K562 (cell line): ENCODE data around the gene COL4A2. TPM values are rescaled to one million over a fixed set of nuclear protein-coding genes. Genes with fewer than 3 reads are reported as not detected.

Experiments used
- ATAC-seq: fragments of 200-7000 bp; cut with Tn5 transposase; 3 replicates; pipeline ENCODE4 v1.9.1; 2020; ENCODE audit warnings: moderate library complexity
- BruUV-seq: library from RNA; stranded (reverse); fragments of 400-500 nt; replicated peaks from 2 replicates; lab custom pipeline; 2021; lab: Mats Ljungman, UMichigan
- CTCF ChIA-PET: fragments of 300-600 bp; formaldehyde crosslinking; extraction: SDS; loops from one replicate; lab custom pipeline; 2021; ENCODE audit warnings: low intra/inter-chr PET ratio; lab: Yijun Ruan, JAX
- POLR2A ChIA-PET: fragments of 300-600, 350-650 bp; sonication (Branson Sonifier 250); formaldehyde crosslinking; extraction: SDS; loops from one replicate; lab custom pipeline; 2021; ENCODE audit warnings: antibody characterized with exemption, inconsistent platforms; lab: Yijun Ruan, JAX
- DNase-seq, 4 experiments: peaks; one replicate each; pipeline versions ENCODE4 v3.0.0 to v3.0.0-alpha.2; 2011 to 2018; ENCODE audit warnings: low spot score in 3 of 4, mixed read lengths in 3 of 4; ENCODE audit errors: extremely low read depth in 1 of 4
- FAIRE-seq: peaks from 2 replicates; lab custom pipeline; 2011; peaks lifted over from hg19 to GRCh38; lab: Jason Lieb, UNC
- H2AFZ ChIP-seq: 2 replicates; pipeline ENCODE4 v1.6.0; 2011; ENCODE audit warnings: low read depth, low read length, control low read depth, inconsistent platforms
- H3K27ac ChIP-seq: fragments of 200-600 bp; 3 replicates; pipeline ENCODE4 v1.8.0; 2011; ENCODE audit warnings: low read depth, mild to moderate bottlenecking, control low read depth, inconsistent platforms, low read length, moderate library complexity, mixed read lengths; ENCODE audit errors: extremely low read depth
- H3K27me3 ChIP-seq, 2 experiments: fragments of 300-600 bp in 1 of 2; 2 replicates in 1 of 2; 3 replicates in 1 of 2; pipeline versions ENCODE4 v1.6.0 to v1.8.0; 2011; ENCODE audit warnings: inconsistent platforms in 2 of 2, low read length in 2 of 2, mild to moderate bottlenecking in 1 of 2, mixed read lengths in 1 of 2, moderate library complexity in 1 of 2; ENCODE audit not compliant: control insufficient read depth in 2 of 2, insufficient read depth in 2 of 2
- H3K36me3 ChIP-seq: fragments of 300-600 bp; 3 replicates; pipeline ENCODE4 v1.8.0; 2011; ENCODE audit warnings: mild to moderate bottlenecking, low read length, inconsistent platforms; ENCODE audit not compliant: control insufficient read depth, insufficient read depth
- H3K4me1 ChIP-seq, 2 experiments: fragments of 200-600 bp in 1 of 2; replicated peaks in 1 of 2; 2 replicates in 1 of 2; 3 replicates in 1 of 2; pipeline versions ENCODE4 v1.5.1 to v1.8.0; 2011; ENCODE audit warnings: inconsistent platforms in 2 of 2, low read length in 2 of 2, mild to moderate bottlenecking in 1 of 2, mixed read lengths in 1 of 2, moderate library complexity in 1 of 2; ENCODE audit not compliant: control insufficient read depth in 2 of 2, insufficient read depth in 2 of 2
- H3K4me2 ChIP-seq: 2 replicates; pipeline ENCODE4 v1.6.1; 2011; ENCODE audit warnings: low read length, control low read depth, inconsistent platforms, mixed read lengths; ENCODE audit not compliant: insufficient read depth
- H3K4me3 ChIP-seq: fragments of 200-600 bp; sonication (generic), shearing (Covaris generic); 2 replicates; pipeline ENCODE4 v1.5.1; 2016; ENCODE audit warnings: control low read depth, inconsistent platforms
- H3K79me2 ChIP-seq: fragments of 200-600 bp; 3 replicates; pipeline ENCODE4 v1.8.0; 2011; ENCODE audit warnings: low read length, inconsistent platforms; ENCODE audit not compliant: control insufficient read depth, insufficient read depth
- H3K9ac ChIP-seq, 2 experiments: 2 replicates each; pipeline versions ENCODE4 v1.6.0 to v1.6.1; 2011; ENCODE audit warnings: low read depth in 2 of 2, low read length in 2 of 2, control low read depth in 1 of 2, inconsistent platforms in 1 of 2, mild to moderate bottlenecking in 1 of 2, mixed read lengths in 1 of 2; ENCODE audit not compliant: insufficient read depth in 1 of 2
- H3K9me1 ChIP-seq: one replicate; pipeline ENCODE4 v1.6.0; 2011; ENCODE audit warnings: inconsistent platforms, mild to moderate bottlenecking, low read length, moderate library complexity; ENCODE audit not compliant: control insufficient read depth, insufficient read depth
- H3K9me3 ChIP-seq: replicated peaks from 2 replicates; pipeline ENCODE4 v1.5.1; 2011; ENCODE audit warnings: low read depth, low read length, inconsistent platforms; ENCODE audit not compliant: control insufficient read depth, insufficient read depth
- H4K20me1 ChIP-seq: replicated peaks from 2 replicates; pipeline ENCODE4 v1.6.1; 2011; ENCODE audit warnings: low read length, inconsistent platforms, mixed read lengths; ENCODE audit not compliant: control insufficient read depth, insufficient read depth
- CBFA2T3 ChIP-seq: fragments of 450-650 bp; IDR thresholded peaks from 2 replicates; pipeline ENCODE4 v1.6.1; 2017
- WGBS: fragments of 100-300 bp; shearing (Covaris generic); methylation state at CpG from one replicate; pipeline ENCODE4 v1.1.6; 2016; ENCODE audit warnings: low coverage, mixed read lengths; ENCODE audit not compliant: insufficient coverage; ENCODE audit errors: missing lambda C conversion rate; 5-methylcytosine and 5-hydroxymethylcytosine counted together
- in situ Hi-C: fragments of 300-500 bp; cut with MboI; formaldehyde crosslinking; loops from 4 replicates; pipeline ENCODE4 v1.15.0; 2018; ENCODE audit warnings: inconsistent platforms, mixed read lengths
- intact Hi-C: fragments of 100-400 bp; cut with micrococcal nuclease; formaldehyde crosslinking; loops from 2 replicates; pipeline ENCODE4 v1.14.2; 2022
- polyA plus RNA-seq, 8 experiments: library from polyadenylated mRNA; depleted of rRNA in 4 of 8; stranded (reverse) in 5 of 8; unstranded in 3 of 8; fragments of >200 nt; fragmentation: Nextera tagmentation in 2 of 8; fragmentation: Illumina TruSeq in 1 of 8; extraction: Ambion mirVana in 2 of 8; extraction: Trizol in 1 of 8; gene quantifications; 2 replicates each; pipeline versions ENCODE4 v1.2.1 to v1.2.3, GENCODE V29; 2011 to 2014; ENCODE audit warnings: inconsistent platforms in 1 of 8, missing spikeins in 1 of 8
- total RNA-seq, 7 experiments: library from RNA; depleted of rRNA in 6 of 7; stranded (reverse); fragments of >200 nt in 6 of 7; fragmentation: Illumina TruSeq in 2 of 7; extraction: Trizol in 2 of 7; gene quantifications; 2 replicates each; pipeline versions ENCODE4 v1.2.1 to v1.2.3, GENCODE V29; 2011 to 2021; ENCODE audit warnings: low replicate concordance in 1 of 7
- TF ChIP-seq, protein P1 (sequence below): sonication (generic); IDR thresholded peaks from 2 replicates; pipeline ENCODE4 v1.6.1; 2016

The COL4A2 gene
- total and polyA plus RNA-seq, 9 of the 15 experiments (the other 6 are each of a cell fraction or from before 2014, with no cell fraction given) = 0.13 to 15.2 (median 8.1) TPM

DNA sequence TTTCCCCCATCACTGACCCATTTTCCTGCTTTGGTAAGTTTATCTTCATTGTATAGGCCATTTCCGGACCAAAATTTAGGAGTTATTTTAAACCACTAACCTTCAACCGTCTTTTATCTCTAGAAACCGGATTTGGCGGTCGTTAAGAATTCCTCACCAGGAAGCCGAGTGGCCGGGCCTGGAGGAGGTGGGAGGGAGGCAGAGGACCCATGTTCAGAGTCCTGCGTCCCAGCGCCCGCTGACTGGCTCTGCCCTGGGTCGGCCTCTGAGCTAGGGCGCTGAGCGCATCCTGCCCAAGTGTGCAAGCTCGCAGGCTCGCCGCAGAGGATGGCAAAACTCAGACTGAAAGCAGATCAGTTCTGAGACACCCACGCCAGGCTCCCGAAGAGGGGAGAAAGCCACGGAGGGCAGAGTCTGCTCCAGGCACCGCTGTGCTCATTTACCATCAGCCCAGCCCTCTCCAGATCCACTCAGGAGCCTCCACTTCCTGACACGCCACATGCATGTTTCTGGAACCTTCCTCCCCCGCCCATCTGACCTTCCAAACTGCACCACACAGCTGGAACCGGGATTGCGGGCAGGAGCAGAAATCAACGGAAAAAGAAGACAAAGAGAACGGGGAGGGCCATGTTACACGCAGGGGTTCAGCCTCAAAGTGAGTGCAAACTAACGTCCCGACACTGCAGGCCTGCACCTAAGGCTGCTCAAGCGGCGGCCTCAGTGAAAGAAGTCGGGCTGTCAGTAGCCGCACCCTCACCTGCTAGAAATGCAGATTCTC, 8.4 kb upstream of the COL4A2 start:
- H3K9ac ChIP-seq = no peak overlapping the region
- no peak overlapping the region for H3K27ac ChIP-seq
- no TSS peak for BruUV-seq
- ATAC-seq (no peak), FAIRE-seq (no peak), DNase-seq (no peak)
- WGBS = under 1% methylated on average over 27 of the region's 33 CpGs
- TF ChIP-seq, protein P1, sequence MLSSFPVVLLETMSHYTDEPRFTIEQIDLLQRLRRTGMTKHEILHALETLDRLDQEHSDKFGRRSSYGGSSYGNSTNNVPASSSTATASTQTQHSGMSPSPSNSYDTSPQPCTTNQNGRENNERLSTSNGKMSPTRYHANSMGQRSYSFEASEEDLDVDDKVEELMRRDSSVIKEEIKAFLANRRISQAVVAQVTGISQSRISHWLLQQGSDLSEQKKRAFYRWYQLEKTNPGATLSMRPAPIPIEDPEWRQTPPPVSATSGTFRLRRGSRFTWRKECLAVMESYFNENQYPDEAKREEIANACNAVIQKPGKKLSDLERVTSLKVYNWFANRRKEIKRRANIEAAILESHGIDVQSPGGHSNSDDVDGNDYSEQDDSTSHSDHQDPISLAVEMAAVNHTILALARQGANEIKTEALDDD = no peak
- TF ChIP-seq CBFA2T3 = 0 out of 2 replicates have a peak, but pooled peaks have one; percentile 0
- no peak overlapping the region for H3K4me3 ChIP-seq
- in situ Hi-C loops = no loop called here
- no peak overlapping the region for H2AFZ ChIP-seq
- POLR2A ChIA-PET = interaction anchor here (0.5 to 0.6 kb wide), 2 partner anchors 67 to 862 kb away, joined by 3 to 4 read pairs; no protein-coding TSS in a partner anchor
- H3K36me3 ChIP-seq = no peaks in the 10 kb centered on the region
- CTCF ChIA-PET = no interaction called here
- H3K4me1 ChIP-seq = peaks cover 0 to 4% of the 10 kb centered on the region in 2 experiments; a peak in 1 of 5 replicates
- no peaks in the 10 kb centered on the region for H4K20me1 ChIP-seq
- H3K9me1 ChIP-seq = no peaks in the 10 kb centered on the region
- intact Hi-C loops = no loop called here
- H3K9me3 ChIP-seq = no peaks in the 10 kb centered on the region
- H3K4me2 ChIP-seq = no peak overlapping the region
- peaks cover 6 to 24% of the 10 kb centered on the region in 2 experiments; a peak in 3 of 5 replicates for H3K27me3 ChIP-seq
- no peaks in the 10 kb centered on the region for H3K79me2 ChIP-seq
